Measurements from ENCODE around the gene FBLN5. TPM values are rescaled to one million over a fixed set of nuclear protein-coding genes. Genes with fewer than 3 reads are reported as not detected.

The FBLN5 gene
- total and polyA plus RNA-seq, 2 donors (not counting 3 experiments of a cell fraction or from before 2014, with no cell fraction given): 27.6 to 33.1 TPM

DNA sequence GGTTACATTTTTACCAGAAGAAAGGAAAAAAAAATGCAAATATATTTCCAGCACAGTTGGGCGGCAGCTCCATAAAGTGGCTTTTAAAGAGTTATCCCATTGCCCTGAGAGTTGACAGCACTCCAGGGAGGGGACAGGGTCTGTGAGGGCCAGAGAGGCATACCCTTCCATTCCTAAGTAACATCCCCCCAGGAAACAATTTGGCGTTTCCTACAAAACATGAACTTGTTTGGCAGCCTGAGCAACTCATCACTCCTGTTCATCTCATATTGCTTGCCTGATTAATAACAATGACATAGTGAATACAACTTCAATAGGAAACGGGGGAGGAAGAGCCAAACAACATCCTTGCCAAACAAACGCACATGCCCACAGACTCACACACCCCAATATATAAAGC is 103.5 kb downstream of the FBLN5 start:
- BruUV-seq (replicated peaks): no TSS peak
- Histone ChIP-seq H2AFZ (ENCODE audit: low read depth, low read length) (no peak overlapping the region), H3K27me3 (ENCODE audit: control insufficient read depth in 2 of 2, insufficient read depth in 2 of 2, low read length in 2 of 2) (peaks cover 0 to 3% of the 10 kb centered on the region in 2 experiments), H3K79me2 (ENCODE audit: control insufficient read depth, insufficient read depth, low read length) (no peaks in the 10 kb centered on the region), H3K9me3 (replicated peaks; ENCODE audit: control insufficient read depth, insufficient read depth, low read length) (no peaks in the 10 kb centered on the region), H3K4me3 (replicated peaks in 1 of 3; ENCODE audit: insufficient read depth in 1 of 3, low read depth in 1 of 3, low read length in 3 of 3) (no peak overlapping the region), H4K20me1 (replicated peaks; ENCODE audit: control insufficient read depth, extremely low read depth, insufficient read depth, low read length) (no peaks in the 10 kb centered on the region), H3K27ac (ENCODE audit: insufficient read depth, low read depth, low read length) (no peak overlapping the region), H3K4me1 (ENCODE audit: control insufficient read depth, extremely low read depth, insufficient read depth, low read length) (no peaks in the 10 kb centered on the region), H3K36me3 (ENCODE audit: control insufficient read depth in 2 of 2, extremely low read depth in 1 of 2, insufficient read depth in 2 of 2, low read length in 2 of 2) (no peaks in the 10 kb centered on the region), H3K4me2 (ENCODE audit: insufficient read depth, low read length) (no peak overlapping the region), H3K9ac (replicated peaks; ENCODE audit: extremely low read depth, insufficient read depth, low read length) (no peak overlapping the region), H3K9me1 (replicated peaks; ENCODE audit: control insufficient read depth, extremely low read depth, insufficient read depth, low read length) (no peaks in the 10 kb centered on the region)
- TF ChIP-seq JUN (IDR thresholded peaks at IDR 0.05; ENCODE audit: borderline replicate concordance, insufficient read depth, insufficient read length, low read depth): no peak
- no peak for TF ChIP-seq POLR2A (IDR thresholded peaks at IDR 0.05; ENCODE audit: low read depth, low read length)
- TF ChIP-seq, protein P1, sequence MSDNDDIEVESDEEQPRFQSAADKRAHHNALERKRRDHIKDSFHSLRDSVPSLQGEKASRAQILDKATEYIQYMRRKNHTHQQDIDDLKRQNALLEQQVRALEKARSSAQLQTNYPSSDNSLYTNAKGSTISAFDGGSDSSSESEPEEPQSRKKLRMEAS (IDR thresholded peaks at IDR 0.05; ENCODE audit: insufficient read depth, insufficient read length): no peak
- TF ChIP-seq, protein P2, sequence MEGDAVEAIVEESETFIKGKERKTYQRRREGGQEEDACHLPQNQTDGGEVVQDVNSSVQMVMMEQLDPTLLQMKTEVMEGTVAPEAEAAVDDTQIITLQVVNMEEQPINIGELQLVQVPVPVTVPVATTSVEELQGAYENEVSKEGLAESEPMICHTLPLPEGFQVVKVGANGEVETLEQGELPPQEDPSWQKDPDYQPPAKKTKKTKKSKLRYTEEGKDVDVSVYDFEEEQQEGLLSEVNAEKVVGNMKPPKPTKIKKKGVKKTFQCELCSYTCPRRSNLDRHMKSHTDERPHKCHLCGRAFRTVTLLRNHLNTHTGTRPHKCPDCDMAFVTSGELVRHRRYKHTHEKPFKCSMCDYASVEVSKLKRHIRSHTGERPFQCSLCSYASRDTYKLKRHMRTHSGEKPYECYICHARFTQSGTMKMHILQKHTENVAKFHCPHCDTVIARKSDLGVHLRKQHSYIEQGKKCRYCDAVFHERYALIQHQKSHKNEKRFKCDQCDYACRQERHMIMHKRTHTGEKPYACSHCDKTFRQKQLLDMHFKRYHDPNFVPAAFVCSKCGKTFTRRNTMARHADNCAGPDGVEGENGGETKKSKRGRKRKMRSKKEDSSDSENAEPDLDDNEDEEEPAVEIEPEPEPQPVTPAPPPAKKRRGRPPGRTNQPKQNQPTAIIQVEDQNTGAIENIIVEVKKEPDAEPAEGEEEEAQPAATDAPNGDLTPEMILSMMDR (IDR thresholded peaks at IDR 0.05; ENCODE audit: extremely low read depth in 1 of 2, insufficient read depth in 1 of 2, low read depth in 1 of 2, low read length in 2 of 2): no peak
- TF ChIP-seq MYC (IDR thresholded peaks at IDR 0.05; ENCODE audit: low read depth, low read length): no peak
- TF ChIP-seq FOS (IDR thresholded peaks at IDR 0.05; ENCODE audit: borderline replicate concordance, insufficient read depth, low read length): no peak
- no peak for TF ChIP-seq EZH2 (IDR thresholded peaks at IDR 0.05; ENCODE audit: borderline replicate concordance, low read depth, low read length, severe bottlenecking)
- POLR2A ChIA-PET: no interaction called here
- DNase-seq (ENCODE audit: low read depth, low spot score) (no peak), FAIRE-seq (no peak)
- CTCF ChIA-PET: no interaction called here
- intact Hi-C loops (cut with micrococcal nuclease): no loop called here
- dilution Hi-C loops (cut with MboI; ENCODE audit: extremely low pct_ligation_motif_present, low sequenced_read_pairs): no loop called here

Measured in endothelial cell of umbilical vein (primary cell).